ENCODE measurements around the gene TXNL4B.

TXNL4B gene

GRCh38 chr16:72094266-72094610 lies 818 bp upstream of the TXNL4B start:
- Histone ChIP-seq H3K27me3 (replicated peaks; ENCODE audit: control insufficient read depth, insufficient read depth, low read length) (no peaks in the 10 kb centered on the region), H3K4me3 (replicated peaks; ENCODE audit: low read depth, low read length) (peak overlapping the region; percentile 93), H3K36me3 (ENCODE audit: control insufficient read depth, insufficient read depth, low read length) (peaks cover 16% of the 10 kb centered on the region)
- TF ChIP-seq, protein P1, sequence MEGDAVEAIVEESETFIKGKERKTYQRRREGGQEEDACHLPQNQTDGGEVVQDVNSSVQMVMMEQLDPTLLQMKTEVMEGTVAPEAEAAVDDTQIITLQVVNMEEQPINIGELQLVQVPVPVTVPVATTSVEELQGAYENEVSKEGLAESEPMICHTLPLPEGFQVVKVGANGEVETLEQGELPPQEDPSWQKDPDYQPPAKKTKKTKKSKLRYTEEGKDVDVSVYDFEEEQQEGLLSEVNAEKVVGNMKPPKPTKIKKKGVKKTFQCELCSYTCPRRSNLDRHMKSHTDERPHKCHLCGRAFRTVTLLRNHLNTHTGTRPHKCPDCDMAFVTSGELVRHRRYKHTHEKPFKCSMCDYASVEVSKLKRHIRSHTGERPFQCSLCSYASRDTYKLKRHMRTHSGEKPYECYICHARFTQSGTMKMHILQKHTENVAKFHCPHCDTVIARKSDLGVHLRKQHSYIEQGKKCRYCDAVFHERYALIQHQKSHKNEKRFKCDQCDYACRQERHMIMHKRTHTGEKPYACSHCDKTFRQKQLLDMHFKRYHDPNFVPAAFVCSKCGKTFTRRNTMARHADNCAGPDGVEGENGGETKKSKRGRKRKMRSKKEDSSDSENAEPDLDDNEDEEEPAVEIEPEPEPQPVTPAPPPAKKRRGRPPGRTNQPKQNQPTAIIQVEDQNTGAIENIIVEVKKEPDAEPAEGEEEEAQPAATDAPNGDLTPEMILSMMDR (IDR thresholded peaks at IDR 0.05; ENCODE audit: insufficient read depth, low read length, poor library complexity, severe bottlenecking) = no peak
- no peak for DNase-seq (ENCODE audit: extremely low read depth, insufficient read length)

- Histone ChIP-seq H3K36me3 (ENCODE audit: control insufficient read depth, insufficient read depth, low read length) (peaks cover 11% of the 10 kb centered on the region), H3K4me3 (replicated peaks; ENCODE audit: low read depth, low read length) (peak overlapping the region; percentile 93), H3K27me3 (replicated peaks; ENCODE audit: control insufficient read depth, insufficient read depth, low read length) (no peaks in the 10 kb centered on the region)
- no peak for DNase-seq (ENCODE audit: extremely low read depth, insufficient read length)
- TF ChIP-seq, protein P1 (IDR thresholded peaks at IDR 0.05; ENCODE audit: insufficient read depth, low read length, poor library complexity, severe bottlenecking) = no peak
Observed at GRCh38 chr16:72092832-72093447, 480 bp downstream of the TXNL4B start.

- Histone ChIP-seq H3K4me3 (replicated peaks; ENCODE audit: low read depth, low read length) (no peak overlapping the region), H3K27me3 (replicated peaks; ENCODE audit: control insufficient read depth, insufficient read depth, low read length) (no peaks in the 10 kb centered on the region), H3K36me3 (ENCODE audit: control insufficient read depth, insufficient read depth, low read length) (peaks cover 7% of the 10 kb centered on the region)
- DNase-seq (ENCODE audit: extremely low read depth, insufficient read length) = no peak
- TF ChIP-seq, protein P1 (IDR thresholded peaks at IDR 0.05; ENCODE audit: insufficient read depth, low read length, poor library complexity, severe bottlenecking) = no peak
Observed at GRCh38 chr16:72091217-72091616, 2.2 kb downstream of the TXNL4B start.

DNA sequence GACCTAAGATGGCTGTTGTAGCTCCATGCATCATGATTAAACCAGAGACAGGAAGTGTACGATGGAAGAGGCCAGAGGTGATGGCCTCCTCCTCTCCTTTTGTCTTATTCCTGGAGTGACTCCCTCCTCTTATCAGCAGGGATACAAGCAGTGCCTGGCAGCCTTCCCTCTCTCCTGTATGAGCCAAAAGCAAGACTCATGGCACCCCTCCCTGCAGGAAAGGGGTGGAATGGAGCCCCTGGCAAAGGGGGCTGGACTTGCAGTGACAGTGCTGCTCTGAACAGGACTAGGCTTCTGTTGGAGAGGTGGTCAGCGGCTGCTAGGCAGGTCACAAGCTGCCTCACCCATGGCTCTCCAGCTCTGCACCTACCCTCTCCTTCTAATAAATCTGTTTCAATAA lies 8.4 kb downstream of the TXNL4B start:
- Histone ChIP-seq H3K4me3 (replicated peaks; ENCODE audit: low read depth, low read length) (no peak overlapping the region), H3K36me3 (ENCODE audit: control insufficient read depth, insufficient read depth, low read length) (peaks cover 11% of the 10 kb centered on the region), H3K27me3 (replicated peaks; ENCODE audit: control insufficient read depth, insufficient read depth, low read length) (no peaks in the 10 kb centered on the region)
- DNase-seq (ENCODE audit: extremely low read depth, insufficient read length) = no peak
- TF ChIP-seq, protein P1 (IDR thresholded peaks at IDR 0.05; ENCODE audit: insufficient read depth, low read length, poor library complexity, severe bottlenecking) = no peak

DNA sequence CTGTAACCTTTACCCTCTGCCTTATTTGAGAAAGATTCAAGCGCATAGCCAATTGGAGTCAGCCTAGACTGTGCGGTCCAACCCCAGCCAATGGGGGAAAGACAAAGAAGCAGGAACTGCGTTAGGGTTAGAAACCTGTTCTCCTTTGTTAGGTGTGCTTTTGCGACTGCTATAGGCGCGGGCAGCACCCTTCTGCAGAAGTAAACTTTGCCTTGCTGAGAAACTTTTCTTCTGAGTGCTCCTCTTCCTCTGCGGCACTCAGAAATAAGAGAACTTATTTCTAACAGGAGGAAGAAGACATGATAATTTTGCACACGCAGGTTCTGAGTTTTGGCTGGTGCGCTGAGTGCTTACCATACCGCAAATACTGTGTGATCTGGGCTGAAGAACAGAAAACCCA lies 9.0 kb downstream of the TXNL4B start:
- DNase-seq (ENCODE audit: extremely low read depth, insufficient read length) = no peak

More for the DNA sequence above, 9.0 kb downstream of the TXNL4B start:
- H3K27me3 ChIP-seq (replicated peaks; ENCODE audit: control insufficient read depth, insufficient read depth, low read length) = no peaks in the 10 kb centered on the region
- H3K36me3 ChIP-seq (ENCODE audit: control insufficient read depth, insufficient read depth, low read length) = peaks cover 10% of the 10 kb centered on the region
- TF ChIP-seq, protein P1 (IDR thresholded peaks at IDR 0.05; ENCODE audit: insufficient read depth, low read length, poor library complexity, severe bottlenecking) = no peak
- no peak overlapping the region for H3K4me3 ChIP-seq (replicated peaks; ENCODE audit: low read depth, low read length)
